H9 (cell line): ENCODE measurements around the gene DELE1. TPM values are rescaled to one million over a fixed set of nuclear protein-coding genes. Genes with fewer than 3 reads are reported as not detected.

Source experiments
- DNase-seq: peaks from one replicate; pipeline ENCODE4 v3.0.0-alpha.2; 2017
- H2AFZ ChIP-seq: one replicate; pipeline ENCODE4 v1.6.1; 2013; ENCODE audit warnings: mild to moderate bottlenecking, low read length, control low read depth, moderate library complexity
- H2AK5ac ChIP-seq: 2 replicates; pipeline ENCODE4 v1.6.1; 2013; ENCODE audit warnings: low read length, control low read depth, mixed read lengths; ENCODE audit not compliant: insufficient read length
- H2BK120ac ChIP-seq: one replicate; pipeline ENCODE4 v1.6.1; 2013; ENCODE audit warnings: low read depth, mild to moderate bottlenecking, low read length, control low read depth, inconsistent platforms; ENCODE audit not compliant: poor library complexity, severe bottlenecking
- H2BK12ac ChIP-seq: 2 replicates; pipeline ENCODE4 v1.6.1; 2013; ENCODE audit warnings: low read length, control low read depth, mixed read lengths, low read depth; ENCODE audit not compliant: insufficient read length
- H2BK15ac ChIP-seq: 2 replicates; pipeline ENCODE4 v1.6.1; 2013; ENCODE audit warnings: low read depth, low read length, control low read depth
- H2BK20ac ChIP-seq: one replicate; pipeline ENCODE4 v1.6.1; 2013; ENCODE audit warnings: low read depth, mild to moderate bottlenecking, low read length, control low read depth, inconsistent platforms; ENCODE audit not compliant: poor library complexity, severe bottlenecking
- H2BK5ac ChIP-seq: 2 replicates; pipeline ENCODE4 v1.6.1; 2013; ENCODE audit warnings: low read length, control low read depth, mixed read lengths; ENCODE audit not compliant: insufficient read length
- H3K14ac ChIP-seq: 2 replicates; pipeline ENCODE4 v1.6.1; 2013; ENCODE audit warnings: low read length, control low read depth; ENCODE audit not compliant: insufficient read depth
- H3K18ac ChIP-seq: 2 replicates; pipeline ENCODE4 v1.6.1; 2013; ENCODE audit warnings: low read depth, mild to moderate bottlenecking, mixed read lengths, low read length, control low read depth; ENCODE audit not compliant: insufficient read length
- H3K23ac ChIP-seq: 2 replicates; pipeline ENCODE4 v1.6.1; 2013; ENCODE audit warnings: low read length, control low read depth, mixed read lengths, low read depth; ENCODE audit not compliant: insufficient read length
- H3K23me2 ChIP-seq: 2 replicates; pipeline ENCODE4 v1.6.1; 2013; ENCODE audit warnings: low read depth, mild to moderate bottlenecking, mixed read lengths, low read length, control low read depth; ENCODE audit not compliant: insufficient read length, poor library complexity, severe bottlenecking
- H3K27ac ChIP-seq: 2 replicates; pipeline ENCODE4 v1.5.1; 2013; ENCODE audit warnings: low read length, control low read depth, mixed read lengths, low read depth; ENCODE audit not compliant: insufficient read length
- H3K27me3 ChIP-seq: 2 replicates; pipeline ENCODE4 v1.6.1; 2013; ENCODE audit warnings: low read length, control low read depth, inconsistent platforms; ENCODE audit not compliant: insufficient read depth
- H3K4ac ChIP-seq: 2 replicates; pipeline ENCODE4 v1.6.1; 2013; ENCODE audit warnings: low read depth, mild to moderate bottlenecking, control low read depth, inconsistent platforms, low read length, moderate library complexity
- H3K4me1 ChIP-seq: 2 replicates; pipeline ENCODE4 v1.6.1; 2013; ENCODE audit warnings: low read length, control low read depth, inconsistent platforms; ENCODE audit not compliant: insufficient read depth
- H3K4me2 ChIP-seq: 2 replicates; pipeline ENCODE4 v1.6.1; 2013; ENCODE audit warnings: low read length, control low read depth, mixed read lengths; ENCODE audit not compliant: insufficient read length, insufficient read depth
- H3K56ac ChIP-seq: 2 replicates; pipeline ENCODE4 v1.6.1; 2013; ENCODE audit warnings: low read depth, mild to moderate bottlenecking, mixed read lengths, low read length, control low read depth; ENCODE audit not compliant: insufficient read length
- H3K79me1 ChIP-seq: 2 replicates; pipeline ENCODE4 v1.6.1; 2013; ENCODE audit warnings: low read depth, mild to moderate bottlenecking, moderate library complexity, low read length, control low read depth, inconsistent platforms; ENCODE audit not compliant: insufficient read depth, poor library complexity, severe bottlenecking
- H3K79me2 ChIP-seq: 2 replicates; pipeline ENCODE4 v1.6.1; 2013; ENCODE audit warnings: low read length, control low read depth, inconsistent platforms; ENCODE audit not compliant: insufficient read depth
- H3K9ac ChIP-seq: 2 replicates; pipeline ENCODE4 v1.6.1; 2013; ENCODE audit warnings: low read length, control low read depth, mixed read lengths; ENCODE audit not compliant: insufficient read length; ENCODE audit errors: extremely low read depth
- H3K9me3 ChIP-seq: one replicate; pipeline ENCODE4 v1.6.1; 2013; ENCODE audit warnings: low read depth, low read length, inconsistent platforms; ENCODE audit not compliant: control insufficient read depth
- H3T11ph ChIP-seq: one replicate; pipeline ENCODE4 v1.6.1; 2013; ENCODE audit warnings: mild to moderate bottlenecking, low read length, control low read depth, inconsistent platforms
- H4K20me1 ChIP-seq: one replicate; pipeline ENCODE4 v1.6.1; 2013; ENCODE audit not compliant: control insufficient read depth, insufficient read length, insufficient read depth
- H4K5ac ChIP-seq: 2 replicates; pipeline ENCODE4 v1.6.1; 2013; ENCODE audit warnings: low read depth, mild to moderate bottlenecking, mixed read lengths, low read length, control low read depth; ENCODE audit not compliant: insufficient read length
- H4K8ac ChIP-seq: replicated peaks from 2 replicates; pipeline ENCODE4 v1.6.1; 2013; ENCODE audit warnings: low read length, control low read depth, mixed read lengths, low read depth; ENCODE audit not compliant: insufficient read length
- H4K91ac ChIP-seq: 2 replicates; pipeline ENCODE4 v1.6.1; 2013; ENCODE audit warnings: low read depth, mild to moderate bottlenecking, moderate library complexity, mixed read lengths, low read length, control low read depth; ENCODE audit not compliant: insufficient read length
- H3K27ac Mint-ChIP-seq, 3 experiments: 2 replicates in 2 of 3; 3 replicates in 1 of 3; pipeline ENCODE4 v1.8.0; 2020 to 2021; ENCODE audit warnings: mixed read lengths in 3 of 3, mild to moderate bottlenecking in 1 of 3, moderate library complexity in 1 of 3
- H3K27me3 Mint-ChIP-seq: 2 replicates; pipeline ENCODE4 v1.8.0; 2021; ENCODE audit warnings: low read depth, mild to moderate bottlenecking, moderate library complexity, mixed read lengths
- H3K36me3 Mint-ChIP-seq, 3 experiments: 2 replicates in 2 of 3; 3 replicates in 1 of 3; pipeline ENCODE4 v1.8.0; 2020 to 2021; ENCODE audit warnings: low read depth in 3 of 3, mixed read lengths in 3 of 3; ENCODE audit not compliant: insufficient read depth in 1 of 3
- H3K4me1 Mint-ChIP-seq, 2 experiments: 2 replicates each; pipeline ENCODE4 v1.8.0; 2020; ENCODE audit warnings: mixed read lengths in 2 of 2
- H3K4me3 Mint-ChIP-seq, 2 experiments: 2 replicates in 1 of 2; 3 replicates in 1 of 2; pipeline ENCODE4 v1.8.0; 2020 to 2021; ENCODE audit warnings: mild to moderate bottlenecking in 2 of 2, mixed read lengths in 2 of 2, moderate library complexity in 1 of 2
- H3K9me3 Mint-ChIP-seq, 2 experiments: 2 replicates in 1 of 2; 3 replicates in 1 of 2; pipeline ENCODE4 v1.8.0; 2020; ENCODE audit warnings: mild to moderate bottlenecking in 2 of 2, mixed read lengths in 2 of 2, moderate library complexity in 1 of 2
- WGBS: extraction: QIAGEN DNeasy Blood & Tissue Kit; methylation state at CpG from one replicate; pipeline ENCODE4 v1.1.7; 2013; ENCODE audit warnings: missing lambda C conversion rate, low lambda C conversion rate, mixed read lengths; ENCODE audit not compliant: insufficient read length; ENCODE audit errors: extremely low coverage; 5-methylcytosine and 5-hydroxymethylcytosine counted together
- total RNA-seq: library from RNA; stranded (reverse); gene quantifications from 2 replicates; pipeline ENCODE4 v1.2.1, GENCODE V29; 2021
- TF ChIP-seq, protein P1 (sequence below): fragments of 200-600 bp; sonication (generic); conservative IDR thresholded peaks from 3 replicates; pipeline ENCODE4 v1.8.0; 2021; ENCODE audit warnings: antibody characterized with exemption, mild to moderate bottlenecking

Gene DELE1
- total RNA-seq, 1 experiment from 2014 or later: 75.3 TPM

DNA sequence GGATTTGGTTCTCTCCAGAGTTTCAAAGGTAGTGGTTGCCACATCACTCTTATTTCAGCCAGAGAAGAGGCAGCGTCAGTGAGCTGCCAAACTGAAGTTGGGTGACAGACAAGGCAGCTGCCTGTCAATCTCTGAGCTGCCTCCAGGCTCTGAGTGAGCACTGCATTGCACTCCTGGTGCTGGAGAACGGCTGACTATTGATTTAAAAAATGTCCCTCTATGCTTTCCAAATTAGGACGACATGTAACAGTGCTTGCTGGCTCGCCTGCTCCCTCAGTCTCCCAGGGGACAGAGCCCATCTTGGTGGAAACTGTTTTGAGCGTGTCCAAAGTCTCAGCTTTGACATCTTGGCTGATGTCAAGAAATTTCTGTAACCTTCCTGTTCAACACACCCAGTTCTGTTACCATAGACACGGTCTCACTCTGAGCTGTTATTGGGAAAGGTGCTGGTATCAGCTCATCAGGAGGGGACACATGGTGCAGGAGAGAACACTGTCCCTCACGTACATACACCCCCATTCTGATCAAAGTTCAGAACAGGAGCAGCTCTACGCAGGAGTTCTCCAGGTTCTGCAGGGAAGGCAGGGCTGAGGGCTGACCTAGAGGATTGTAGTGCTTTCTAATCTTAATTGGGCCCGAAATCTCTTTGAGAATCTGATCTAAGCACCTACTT, 18.6 kb downstream of the DELE1 start:
- Histone ChIP-seq H3K4me2 (no peak overlapping the region), H2BK20ac (no peak overlapping the region), H3K14ac (no peak overlapping the region), H3T11ph (no peak overlapping the region), H3K4ac (no peak overlapping the region), H4K91ac (no peak overlapping the region), H3K79me1 (no peaks in the 10 kb centered on the region), H2BK12ac (no peak overlapping the region), H2AK5ac (no peak overlapping the region), H3K9ac (no peak overlapping the region), H3K27ac (no peak overlapping the region), H3K4me1 (no peaks in the 10 kb centered on the region), H2BK15ac (no peak overlapping the region), H3K56ac (no peak overlapping the region), H3K9me3 (no peaks in the 10 kb centered on the region), H3K18ac (no peak overlapping the region), H4K5ac (no peak overlapping the region), H4K8ac (no peak overlapping the region), H3K23ac (no peak overlapping the region), H3K27me3 (no peaks in the 10 kb centered on the region), H3K79me2 (no peaks in the 10 kb centered on the region), H2BK120ac (no peak overlapping the region), H3K23me2 (no peaks in the 10 kb centered on the region), H2AFZ (no peak overlapping the region), H4K20me1 (peaks cover 2% of the 10 kb centered on the region), H2BK5ac (no peak overlapping the region)
- Mint-ChIP-seq H3K9me3 (no peaks in the 10 kb centered on the region), H3K4me3 (no peak overlapping the region), H3K4me1 (peaks cover 15 to 17% of the 10 kb centered on the region in 2 experiments), H3K27me3 (peaks cover 10% of the 10 kb centered on the region), H3K27ac (no peak overlapping the region), H3K36me3 (peaks cover 0 to 23% (median 17%) of the 10 kb centered on the region in 3 experiments; a peak in 6 of 7 replicates)
- TF ChIP-seq, protein P1, sequence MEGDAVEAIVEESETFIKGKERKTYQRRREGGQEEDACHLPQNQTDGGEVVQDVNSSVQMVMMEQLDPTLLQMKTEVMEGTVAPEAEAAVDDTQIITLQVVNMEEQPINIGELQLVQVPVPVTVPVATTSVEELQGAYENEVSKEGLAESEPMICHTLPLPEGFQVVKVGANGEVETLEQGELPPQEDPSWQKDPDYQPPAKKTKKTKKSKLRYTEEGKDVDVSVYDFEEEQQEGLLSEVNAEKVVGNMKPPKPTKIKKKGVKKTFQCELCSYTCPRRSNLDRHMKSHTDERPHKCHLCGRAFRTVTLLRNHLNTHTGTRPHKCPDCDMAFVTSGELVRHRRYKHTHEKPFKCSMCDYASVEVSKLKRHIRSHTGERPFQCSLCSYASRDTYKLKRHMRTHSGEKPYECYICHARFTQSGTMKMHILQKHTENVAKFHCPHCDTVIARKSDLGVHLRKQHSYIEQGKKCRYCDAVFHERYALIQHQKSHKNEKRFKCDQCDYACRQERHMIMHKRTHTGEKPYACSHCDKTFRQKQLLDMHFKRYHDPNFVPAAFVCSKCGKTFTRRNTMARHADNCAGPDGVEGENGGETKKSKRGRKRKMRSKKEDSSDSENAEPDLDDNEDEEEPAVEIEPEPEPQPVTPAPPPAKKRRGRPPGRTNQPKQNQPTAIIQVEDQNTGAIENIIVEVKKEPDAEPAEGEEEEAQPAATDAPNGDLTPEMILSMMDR: no peak
- no peak for DNase-seq
- WGBS: no CpG with 5 or more reads among the region's 9 CpGs
